ENCODE data around the gene BEST4. TPM values are rescaled to one million over a fixed set of nuclear protein-coding genes. Genes with fewer than 3 reads are reported as not detected.

Gene BEST4
- total RNA-seq, 1 donor from 2014 or later = 0.84 TPM

DNA sequence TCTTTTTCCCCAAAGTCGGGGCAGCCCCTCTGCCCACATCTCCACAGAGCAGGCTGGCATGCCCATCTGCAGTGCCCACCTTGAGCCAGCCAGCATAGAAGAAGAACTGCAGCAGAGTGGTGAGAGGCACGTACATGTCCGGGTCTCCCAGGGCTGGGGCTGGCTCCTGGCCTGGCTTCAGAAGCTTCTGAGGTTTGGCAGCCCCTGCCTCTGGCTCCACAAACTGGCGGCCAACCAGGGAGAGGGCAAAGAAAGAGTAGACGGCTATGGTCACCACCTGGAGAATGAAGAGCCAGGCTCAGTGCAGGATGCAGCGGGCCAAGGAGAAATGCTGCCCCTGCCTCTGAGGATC is 3.0 kb downstream of the BEST4 start:
- H3F3A ChIP-seq (ENCODE audit: low read depth) = peaks cover 53% of the 10 kb centered on the region
- no peak overlapping the region for H3K27ac Mint-ChIP-seq
- peaks cover 10% of the 10 kb centered on the region for H3K27me3 Mint-ChIP-seq (ENCODE audit: insufficient read depth, low read depth)
- peaks cover 13% of the 10 kb centered on the region for H3K36me3 Mint-ChIP-seq
- no peaks in the 10 kb centered on the region for H3K79me2 ChIP-seq (ENCODE audit: low read depth)
- peaks cover 18% of the 10 kb centered on the region for H3K4me1 ChIP-seq
- peaks cover 7% of the 10 kb centered on the region for H4K20me1 ChIP-seq (ENCODE audit: low read depth)
- TF ChIP-seq EZH2 (IDR thresholded peaks at IDR 0.05) = no peak
- TF ChIP-seq, protein P1, sequence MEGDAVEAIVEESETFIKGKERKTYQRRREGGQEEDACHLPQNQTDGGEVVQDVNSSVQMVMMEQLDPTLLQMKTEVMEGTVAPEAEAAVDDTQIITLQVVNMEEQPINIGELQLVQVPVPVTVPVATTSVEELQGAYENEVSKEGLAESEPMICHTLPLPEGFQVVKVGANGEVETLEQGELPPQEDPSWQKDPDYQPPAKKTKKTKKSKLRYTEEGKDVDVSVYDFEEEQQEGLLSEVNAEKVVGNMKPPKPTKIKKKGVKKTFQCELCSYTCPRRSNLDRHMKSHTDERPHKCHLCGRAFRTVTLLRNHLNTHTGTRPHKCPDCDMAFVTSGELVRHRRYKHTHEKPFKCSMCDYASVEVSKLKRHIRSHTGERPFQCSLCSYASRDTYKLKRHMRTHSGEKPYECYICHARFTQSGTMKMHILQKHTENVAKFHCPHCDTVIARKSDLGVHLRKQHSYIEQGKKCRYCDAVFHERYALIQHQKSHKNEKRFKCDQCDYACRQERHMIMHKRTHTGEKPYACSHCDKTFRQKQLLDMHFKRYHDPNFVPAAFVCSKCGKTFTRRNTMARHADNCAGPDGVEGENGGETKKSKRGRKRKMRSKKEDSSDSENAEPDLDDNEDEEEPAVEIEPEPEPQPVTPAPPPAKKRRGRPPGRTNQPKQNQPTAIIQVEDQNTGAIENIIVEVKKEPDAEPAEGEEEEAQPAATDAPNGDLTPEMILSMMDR (IDR thresholded peaks at IDR 0.05) = no peak
- TF ChIP-seq EZH2phosphoT487 (IDR thresholded peaks at IDR 0.05) = no peak
- peaks cover 23% of the 10 kb centered on the region for H3K4me1 Mint-ChIP-seq
- peak overlapping the region; percentile 76 for H3K4me2 ChIP-seq
- no peak overlapping the region for H3K9ac ChIP-seq
- peaks cover 36% of the 10 kb centered on the region for H3K27me3 ChIP-seq
- no peaks in the 10 kb centered on the region for H3K9me3 Mint-ChIP-seq
- peak overlapping the region; percentile 64 for H3K4me3 Mint-ChIP-seq
- no peaks in the 10 kb centered on the region for H3K36me3 ChIP-seq
- H2AFZ ChIP-seq (replicated peaks) = no peak overlapping the region
- no peak overlapping the region for H3K27ac ChIP-seq
- H3K9me3 ChIP-seq (ENCODE audit: low read depth) = no peaks in the 10 kb centered on the region
- no peak for DNase-seq (ENCODE audit: low spot score)
- no peak overlapping the region for H3K4me3 ChIP-seq

DNA sequence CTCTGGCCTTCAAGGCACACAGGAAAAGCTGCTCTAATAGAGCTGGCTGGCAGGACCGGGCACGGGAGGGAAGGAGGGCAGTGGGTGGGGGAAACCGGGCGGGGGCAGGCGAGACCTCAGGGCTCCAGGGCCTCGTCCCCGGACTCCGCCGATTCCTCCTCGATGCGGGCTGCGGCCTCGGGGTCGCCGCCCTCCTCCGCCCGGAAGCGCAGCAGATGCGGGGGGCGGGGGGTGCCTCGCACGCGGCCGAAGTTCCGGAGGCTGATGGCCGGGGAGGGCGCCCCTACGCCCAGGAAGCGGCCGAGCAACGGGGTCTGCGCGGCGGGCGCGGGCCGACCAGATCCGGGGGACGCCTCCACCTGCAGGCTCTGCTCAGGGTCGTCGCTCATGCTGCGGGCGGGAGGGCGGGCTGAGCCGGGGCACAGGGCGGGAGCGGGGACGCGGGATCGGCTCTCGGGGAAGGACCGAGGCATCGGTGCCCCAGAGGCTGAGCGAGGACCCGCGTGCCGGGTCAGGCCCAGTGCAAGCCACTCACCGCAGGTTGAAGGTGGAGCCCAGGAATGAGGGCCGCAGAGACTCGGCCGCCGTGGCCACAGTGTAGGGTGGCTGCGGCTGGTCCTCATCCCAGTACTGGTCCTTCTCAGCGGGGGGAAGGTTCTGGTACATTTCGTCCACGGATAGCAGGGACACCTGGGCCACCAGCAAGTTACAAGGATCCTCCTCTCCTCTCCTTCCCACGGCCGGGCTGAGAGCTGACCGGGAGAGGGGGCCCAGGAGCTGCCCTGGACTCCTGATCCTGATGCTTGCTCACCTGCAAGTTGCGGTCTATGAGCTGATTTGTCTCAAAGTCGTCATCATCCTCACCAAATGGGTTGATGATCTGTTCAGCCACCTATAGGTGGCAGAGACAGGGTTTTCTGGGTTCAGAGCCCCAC is 3.6 kb downstream of the BEST4 start:
- Mint-ChIP-seq H3K27ac (peak overlapping the region; percentile 60), H3K27me3 (ENCODE audit: insufficient read depth, low read depth) (peaks cover 10% of the 10 kb centered on the region), H3K9me3 (no peaks in the 10 kb centered on the region), H3K36me3 (peaks cover 15% of the 10 kb centered on the region), H3K4me3 (peak overlapping the region; percentile 77), H3K4me1 (peaks cover 19% of the 10 kb centered on the region)
- H3K4me2 ChIP-seq = peak overlapping the region; percentile 76
- H3K4me3 ChIP-seq = peak overlapping the region; percentile 40
- H3K4me1 ChIP-seq = peaks cover 18% of the 10 kb centered on the region
- H3K27ac ChIP-seq = no peak overlapping the region
- H3K9ac ChIP-seq = no peak overlapping the region
- H4K20me1 ChIP-seq (ENCODE audit: low read depth) = peaks cover 8% of the 10 kb centered on the region
- peak overlapping the region; percentile 87 for H2AFZ ChIP-seq (replicated peaks)
- H3K27me3 ChIP-seq = peaks cover 36% of the 10 kb centered on the region
- no peak for TF ChIP-seq EZH2 (IDR thresholded peaks at IDR 0.05)
- TF ChIP-seq, protein P1 (IDR thresholded peaks at IDR 0.05) = peak; percentile 17
- TF ChIP-seq EZH2phosphoT487 (IDR thresholded peaks at IDR 0.05) = no peak
- H3K9me3 ChIP-seq (ENCODE audit: low read depth) = no peaks in the 10 kb centered on the region
- DNase-seq (ENCODE audit: low spot score) = peak; percentile 78
- H3F3A ChIP-seq (ENCODE audit: low read depth) = peaks cover 59% of the 10 kb centered on the region
- H3K36me3 ChIP-seq = no peaks in the 10 kb centered on the region
- H3K79me2 ChIP-seq (ENCODE audit: low read depth) = no peaks in the 10 kb centered on the region

DNA sequence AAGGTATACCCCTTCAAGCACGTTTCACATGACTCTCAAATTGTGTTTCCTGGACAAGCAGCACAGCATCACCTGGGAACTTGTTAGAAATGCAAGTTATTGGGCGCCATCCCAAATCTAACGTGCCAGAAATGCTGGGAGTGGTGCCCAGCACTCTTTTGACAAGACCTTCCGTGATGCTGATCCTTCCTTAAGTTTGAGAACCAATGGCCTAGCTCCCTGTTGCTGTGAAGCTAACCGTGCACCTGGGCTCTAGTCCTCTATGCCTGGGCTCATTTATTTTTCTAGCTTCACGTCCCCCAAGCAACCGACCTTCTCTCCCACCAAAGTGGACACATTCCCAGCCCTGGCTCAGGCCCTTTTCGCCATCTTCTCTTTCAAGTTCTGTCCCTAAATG is 4.3 kb downstream of the BEST4 start:
- DNase-seq (ENCODE audit: low spot score) = no peak
- Histone ChIP-seq H3K4me3 (peak overlapping the region; percentile 40), H3K9me3 (ENCODE audit: low read depth) (no peaks in the 10 kb centered on the region), H3F3A (ENCODE audit: low read depth) (peaks cover 66% of the 10 kb centered on the region), H3K27me3 (peaks cover 36% of the 10 kb centered on the region), H2AFZ (replicated peaks) (peak overlapping the region; percentile 87), H3K27ac (no peak overlapping the region), H3K4me2 (peak overlapping the region; percentile 76), H3K36me3 (no peaks in the 10 kb centered on the region), H3K9ac (no peak overlapping the region), H3K79me2 (ENCODE audit: low read depth) (peaks cover 2% of the 10 kb centered on the region), H3K4me1 (peaks cover 18% of the 10 kb centered on the region), H4K20me1 (ENCODE audit: low read depth) (peaks cover 15% of the 10 kb centered on the region)
- H3K36me3 Mint-ChIP-seq = peaks cover 19% of the 10 kb centered on the region
- TF ChIP-seq, protein P1 (IDR thresholded peaks at IDR 0.05) = no peak
- no peak for TF ChIP-seq EZH2phosphoT487 (IDR thresholded peaks at IDR 0.05)
- TF ChIP-seq EZH2 (IDR thresholded peaks at IDR 0.05) = no peak
- peaks cover 19% of the 10 kb centered on the region for H3K4me1 Mint-ChIP-seq
- no peaks in the 10 kb centered on the region for H3K9me3 Mint-ChIP-seq
- H3K27me3 Mint-ChIP-seq (ENCODE audit: insufficient read depth, low read depth) = peaks cover 10% of the 10 kb centered on the region
- peak overlapping the region; percentile 77 for H3K4me3 Mint-ChIP-seq
- peak overlapping the region; percentile 60 for H3K27ac Mint-ChIP-seq

Measured in neural progenitor cell (in vitro differentiated cells).